ENCODE data around the gene USP5.

The USP5 gene, protein sequence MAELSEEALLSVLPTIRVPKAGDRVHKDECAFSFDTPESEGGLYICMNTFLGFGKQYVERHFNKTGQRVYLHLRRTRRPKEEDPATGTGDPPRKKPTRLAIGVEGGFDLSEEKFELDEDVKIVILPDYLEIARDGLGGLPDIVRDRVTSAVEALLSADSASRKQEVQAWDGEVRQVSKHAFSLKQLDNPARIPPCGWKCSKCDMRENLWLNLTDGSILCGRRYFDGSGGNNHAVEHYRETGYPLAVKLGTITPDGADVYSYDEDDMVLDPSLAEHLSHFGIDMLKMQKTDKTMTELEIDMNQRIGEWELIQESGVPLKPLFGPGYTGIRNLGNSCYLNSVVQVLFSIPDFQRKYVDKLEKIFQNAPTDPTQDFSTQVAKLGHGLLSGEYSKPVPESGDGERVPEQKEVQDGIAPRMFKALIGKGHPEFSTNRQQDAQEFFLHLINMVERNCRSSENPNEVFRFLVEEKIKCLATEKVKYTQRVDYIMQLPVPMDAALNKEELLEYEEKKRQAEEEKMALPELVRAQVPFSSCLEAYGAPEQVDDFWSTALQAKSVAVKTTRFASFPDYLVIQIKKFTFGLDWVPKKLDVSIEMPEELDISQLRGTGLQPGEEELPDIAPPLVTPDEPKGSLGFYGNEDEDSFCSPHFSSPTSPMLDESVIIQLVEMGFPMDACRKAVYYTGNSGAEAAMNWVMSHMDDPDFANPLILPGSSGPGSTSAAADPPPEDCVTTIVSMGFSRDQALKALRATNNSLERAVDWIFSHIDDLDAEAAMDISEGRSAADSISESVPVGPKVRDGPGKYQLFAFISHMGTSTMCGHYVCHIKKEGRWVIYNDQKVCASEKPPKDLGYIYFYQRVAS

GRCh38 chr12:6851921-6852650 lies at the start of gene USP5:
USP5 (plus strand) TSS chr12:6852150; CDS start chr12:6852180, 30 bp downstream.
- Histone ChIP-seq H3K9me3 (ENCODE audit: control insufficient read depth, low read length) (no peaks in the 10 kb centered on the region), H3K4me3 (ENCODE audit: low read depth, low read length) (peak within 1 kb of the TSS; percentile 96), H3K36me3 (ENCODE audit: control insufficient read depth, insufficient read depth, low read length) (no peaks in the 10 kb centered on the region), H3K27me3 (ENCODE audit: control insufficient read depth, insufficient read depth, low read length) (no peaks in the 10 kb centered on the region), H3K27ac (peak within 1 kb of the TSS; percentile 98), H3K4me1 (peaks cover 17% of the 10 kb centered on the region), H3K79me2 (peaks cover 23% of the 10 kb centered on the region), H3K4me2 (ENCODE audit: low read length) (peak within 1 kb of the TSS; percentile 99), H2AFZ (peak within 1 kb of the TSS; percentile 99), H3K9ac (peak within 1 kb of the TSS; percentile 13)
- TF ChIP-seq, protein P1, sequence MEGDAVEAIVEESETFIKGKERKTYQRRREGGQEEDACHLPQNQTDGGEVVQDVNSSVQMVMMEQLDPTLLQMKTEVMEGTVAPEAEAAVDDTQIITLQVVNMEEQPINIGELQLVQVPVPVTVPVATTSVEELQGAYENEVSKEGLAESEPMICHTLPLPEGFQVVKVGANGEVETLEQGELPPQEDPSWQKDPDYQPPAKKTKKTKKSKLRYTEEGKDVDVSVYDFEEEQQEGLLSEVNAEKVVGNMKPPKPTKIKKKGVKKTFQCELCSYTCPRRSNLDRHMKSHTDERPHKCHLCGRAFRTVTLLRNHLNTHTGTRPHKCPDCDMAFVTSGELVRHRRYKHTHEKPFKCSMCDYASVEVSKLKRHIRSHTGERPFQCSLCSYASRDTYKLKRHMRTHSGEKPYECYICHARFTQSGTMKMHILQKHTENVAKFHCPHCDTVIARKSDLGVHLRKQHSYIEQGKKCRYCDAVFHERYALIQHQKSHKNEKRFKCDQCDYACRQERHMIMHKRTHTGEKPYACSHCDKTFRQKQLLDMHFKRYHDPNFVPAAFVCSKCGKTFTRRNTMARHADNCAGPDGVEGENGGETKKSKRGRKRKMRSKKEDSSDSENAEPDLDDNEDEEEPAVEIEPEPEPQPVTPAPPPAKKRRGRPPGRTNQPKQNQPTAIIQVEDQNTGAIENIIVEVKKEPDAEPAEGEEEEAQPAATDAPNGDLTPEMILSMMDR (IDR thresholded peaks at IDR 0.05): peak; percentile 16

DNA sequence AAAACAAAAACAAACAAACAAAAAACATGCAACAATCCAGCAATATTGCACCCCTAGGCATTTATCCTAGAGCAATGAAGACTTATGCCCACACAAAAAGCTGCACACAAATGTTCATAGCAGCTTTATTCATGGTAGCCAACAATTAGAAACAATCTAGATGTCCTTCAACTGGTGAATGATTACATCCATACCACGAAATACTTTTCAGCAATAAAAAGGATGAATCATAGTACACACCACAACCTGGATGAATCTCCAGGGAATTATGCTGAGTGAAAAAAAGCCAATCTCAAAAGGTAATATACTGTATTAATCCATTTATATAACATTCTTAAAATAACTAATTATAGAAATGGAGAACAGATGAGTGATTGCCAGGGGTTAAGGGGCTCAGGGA lies 44.8 kb upstream of the USP5 start:
- Histone ChIP-seq H3K4me3 (ENCODE audit: low read depth, low read length) (no peak overlapping the region), H3K4me2 (ENCODE audit: low read length) (no peak overlapping the region), H3K36me3 (ENCODE audit: control insufficient read depth, insufficient read depth, low read length) (no peaks in the 10 kb centered on the region), H3K27me3 (ENCODE audit: control insufficient read depth, insufficient read depth, low read length) (no peaks in the 10 kb centered on the region), H3K4me1 (no peaks in the 10 kb centered on the region), H3K9me3 (ENCODE audit: control insufficient read depth, low read length) (no peaks in the 10 kb centered on the region), H3K9ac (no peak overlapping the region), H3K79me2 (no peaks in the 10 kb centered on the region), H3K27ac (no peak overlapping the region), H2AFZ (no peak overlapping the region)
- TF ChIP-seq, protein P1 (IDR thresholded peaks at IDR 0.05): no peak

DNA sequence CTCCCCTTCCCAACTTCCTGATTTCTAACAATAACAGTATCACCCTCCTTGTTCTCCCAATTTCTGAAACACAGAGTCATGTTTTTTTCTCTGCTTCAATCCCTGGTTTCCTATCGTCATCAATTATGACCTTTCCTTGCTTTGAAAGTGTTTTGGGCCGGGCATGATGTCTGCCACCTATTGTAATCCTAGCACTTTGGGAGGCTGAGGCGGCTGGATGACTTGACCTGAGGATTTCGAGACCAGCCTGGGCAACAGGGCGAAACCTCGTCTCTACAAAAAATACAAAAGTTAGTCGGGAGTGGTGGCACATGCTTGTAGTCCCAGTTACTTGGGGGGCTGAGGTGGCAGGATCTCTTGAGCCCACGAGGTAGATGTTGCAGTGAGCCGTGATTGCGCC lies 42.9 kb upstream of the USP5 start:
- H3K4me3 ChIP-seq (ENCODE audit: low read depth, low read length): no peak overlapping the region
- TF ChIP-seq, protein P1 (IDR thresholded peaks at IDR 0.05): no peak
- no peaks in the 10 kb centered on the region for H3K4me1 ChIP-seq
- H3K27ac ChIP-seq: no peak overlapping the region
- H3K27me3 ChIP-seq (ENCODE audit: control insufficient read depth, insufficient read depth, low read length): no peaks in the 10 kb centered on the region
- no peak overlapping the region for H3K4me2 ChIP-seq (ENCODE audit: low read length)
- no peak overlapping the region for H2AFZ ChIP-seq
- H3K79me2 ChIP-seq: no peaks in the 10 kb centered on the region
- no peak overlapping the region for H3K9ac ChIP-seq
- no peaks in the 10 kb centered on the region for H3K9me3 ChIP-seq (ENCODE audit: control insufficient read depth, low read length)
- H3K36me3 ChIP-seq (ENCODE audit: control insufficient read depth, insufficient read depth, low read length): no peaks in the 10 kb centered on the region

- no peak overlapping the region for H3K9ac ChIP-seq
- no peak overlapping the region for H3K27ac ChIP-seq
- TF ChIP-seq, protein P1 (IDR thresholded peaks at IDR 0.05): no peak
- H3K36me3 ChIP-seq (ENCODE audit: control insufficient read depth, insufficient read depth, low read length): no peaks in the 10 kb centered on the region
- no peak overlapping the region for H3K4me3 ChIP-seq (ENCODE audit: low read depth, low read length)
- no peak overlapping the region for H3K4me2 ChIP-seq (ENCODE audit: low read length)
- H3K27me3 ChIP-seq (ENCODE audit: control insufficient read depth, insufficient read depth, low read length): no peaks in the 10 kb centered on the region
- H3K4me1 ChIP-seq: no peaks in the 10 kb centered on the region
- H3K79me2 ChIP-seq: no peaks in the 10 kb centered on the region
- H3K9me3 ChIP-seq (ENCODE audit: control insufficient read depth, low read length): no peaks in the 10 kb centered on the region
- no peak overlapping the region for H2AFZ ChIP-seq
Measured at GRCh38 chr12:6810758-6811157, 41.2 kb upstream of the USP5 start.

Measured in parathyroid adenoma (tissue), 2 donors.